SJSA1 (cell line): ENCODE results near the gene MSH5. TPM values are rescaled to one million over a fixed set of nuclear protein-coding genes. Genes with fewer than 3 reads are reported as not detected.

ENCODE experiments used
- total RNA-seq: library from RNA; depleted of rRNA; stranded (reverse); fragments of >200 nt; shearing (Covaris generic); gene quantifications from 2 replicates; pipeline ENCODE4 v1.2.3, GENCODE V29; 2014; rRNA removed

The MSH5 gene
- total RNA-seq, 1 experiment from 2014 or later, result 16.7 TPM

Other genes with a start within 250 kb of the MSH5 start
- gene MICB, start 241.9 kb upstream of the MSH5 start, total RNA-seq, result 32.7 and 60.0 TPM in 2 replicates
- not detected in 2 replicates for gene MCCD1, start 211.0 kb upstream of the MSH5 start, total RNA-seq
- 399 and 467 TPM in 2 replicates for gene DDX39B, start 198.0 kb upstream of the MSH5 start, total RNA-seq
- gene ATP6V1G2, start 193.4 kb upstream of the MSH5 start, total RNA-seq, result 0.13 TPM in 1 of 2 replicates, not detected in the other
- 21.0 and 22.3 TPM in 2 replicates for gene NFKBIL1, start 192.4 kb upstream of the MSH5 start, total RNA-seq
- gene LTA, start 167.7 kb upstream of the MSH5 start, total RNA-seq, result not detected in 2 replicates
- not detected in 2 replicates for gene TNF, start 164.4 kb upstream of the MSH5 start, total RNA-seq
- gene LTB, start 157.6 kb upstream of the MSH5 start, total RNA-seq, result not detected in 2 replicates
- not detected in 2 replicates for gene LST1, start 153.7 kb upstream of the MSH5 start, total RNA-seq
- not detected in 2 replicates for gene NCR3, start 147.0 kb upstream of the MSH5 start, total RNA-seq
- gene AIF1, start 124.8 kb upstream of the MSH5 start, total RNA-seq, result not detected in 2 replicates
- gene PRRC2A, start 119.3 kb upstream of the MSH5 start, total RNA-seq, result 36.1 and 68.6 TPM in 2 replicates
- 187 and 208 TPM in 2 replicates for gene BAG6, start 87.3 kb upstream of the MSH5 start, total RNA-seq
- 0.75 and 1.1 TPM in 2 replicates for gene APOM, start 84.1 kb upstream of the MSH5 start, total RNA-seq
- 21.1 and 23.7 TPM in 2 replicates for gene C6orf47, start 79.2 kb upstream of the MSH5 start, total RNA-seq
- 8.0 and 13.5 TPM in 2 replicates for gene GPANK1, start 75.0 kb upstream of the MSH5 start, total RNA-seq
- 270 and 293 TPM in 2 replicates for gene CSNK2B, start 73.9 kb upstream of the MSH5 start, total RNA-seq
- 0.19 and 1.6 TPM in 2 replicates for gene LY6G5B, start 70.0 kb upstream of the MSH5 start, total RNA-seq
- gene LY6G5C, start 58.9 kb upstream of the MSH5 start, total RNA-seq, result 1.6 TPM in 1 of 2 replicates, not detected in the other
- 37.6 and 47.5 TPM in 2 replicates for gene ABHD16A, start 36.7 kb upstream of the MSH5 start, total RNA-seq
- gene LY6G6F, start 33.1 kb upstream of the MSH5 start, total RNA-seq, result not detected in 2 replicates
- gene LY6G6D, start 24.7 kb upstream of the MSH5 start, total RNA-seq, result not detected in 2 replicates
- not detected in 2 replicates for gene LY6G6C, start 18.3 kb upstream of the MSH5 start, total RNA-seq
- not detected in 2 replicates for gene MPIG6B, start 16.6 kb upstream of the MSH5 start, total RNA-seq
- 80.0 and 128 TPM in 2 replicates for gene DDAH2, start 10.7 kb upstream of the MSH5 start, total RNA-seq
- gene CLIC1, start 3.5 kb upstream of the MSH5 start, total RNA-seq, result 1,071 and 1,205 TPM in 2 replicates
- gene SAPCD1, start 22.7 kb downstream of the MSH5 start, total RNA-seq, result 1.4 TPM in 1 of 2 replicates, not detected in the other
- gene VWA7, start 37.3 kb downstream of the MSH5 start, total RNA-seq, result not detected in 2 replicates
- gene VARS1, start 55.7 kb downstream of the MSH5 start, total RNA-seq, result 23.1 and 39.5 TPM in 2 replicates
- gene LSM2, start 67.0 kb downstream of the MSH5 start, total RNA-seq, result 72.6 and 89.4 TPM in 2 replicates
- 0.78 and 0.87 TPM in 2 replicates for gene HSPA1L, start 75.3 kb downstream of the MSH5 start, total RNA-seq
- 211 and 214 TPM in 2 replicates for gene HSPA1A, start 75.5 kb downstream of the MSH5 start, total RNA-seq
- 218 and 257 TPM in 2 replicates for gene HSPA1B, start 87.7 kb downstream of the MSH5 start, total RNA-seq
- 38.1 and 38.6 TPM in 2 replicates for gene NEU1, start 122.8 kb downstream of the MSH5 start, total RNA-seq
- not detected in 2 replicates for gene SLC44A4, start 139.0 kb downstream of the MSH5 start, total RNA-seq
- gene EHMT2, start 157.7 kb downstream of the MSH5 start, total RNA-seq, result 33.8 and 40.4 TPM in 2 replicates
- gene ZBTB12, start 162.1 kb downstream of the MSH5 start, total RNA-seq, result 0.53 and 2.0 TPM in 2 replicates
- 0.47 and 0.53 TPM in 2 replicates for gene C2, start 187.7 kb downstream of the MSH5 start, total RNA-seq
- 0.50 and 0.58 TPM in 2 replicates for gene CFB, start 206.1 kb downstream of the MSH5 start, total RNA-seq
- gene NELFE, start 219.0 kb downstream of the MSH5 start, total RNA-seq, result 69.4 and 134 TPM in 2 replicates
- gene SKIC2, start 219.2 kb downstream of the MSH5 start, total RNA-seq, result 34.5 and 35.5 TPM in 2 replicates
- 13.1 and 17.4 TPM in 2 replicates for gene DXO, start 232.1 kb downstream of the MSH5 start, total RNA-seq
- 0.47 and 1.4 TPM in 2 replicates for gene C4A, start 242.1 kb downstream of the MSH5 start, total RNA-seq